HEK293T (cell line): Measurements from ENCODE around the gene NOVA2.
"Not testable (repeated sequence)": the region's sequence is repeated elsewhere in the genome, so short reads cannot be mapped to it uniquely, and the experiment has no call there.

Experiments
- CTCF ChIA-PET: fragments of 350-600 bp; formaldehyde crosslinking; extraction: SDS; loops from one replicate; lab custom pipeline; 2021; ENCODE audit warnings: antibody characterized with exemption, inconsistent platforms; lab: Yijun Ruan, JAX
- POLR2A ChIA-PET: fragments of 350-600 bp; formaldehyde crosslinking; extraction: SDS; loops from one replicate; lab custom pipeline; 2020; ENCODE audit warnings: antibody characterized with exemption, inconsistent platforms; lab: Yijun Ruan, JAX
- DNase-seq: peaks from one replicate; pipeline ENCODE4 v3.0.0; 2012; ENCODE audit warnings: mixed read lengths; ENCODE audit errors: extremely low spot score
- ARNT ChIP-seq: fragments of 450-650 bp; IDR thresholded peaks from 2 replicates; pipeline ENCODE4 v1.6.1; 2017; ENCODE audit warnings: mild to moderate bottlenecking
- BHLHE40 ChIP-seq: fragments of 450-650 bp; IDR thresholded peaks from 2 replicates; pipeline ENCODE4 v1.6.1; 2016; ENCODE audit warnings: mild to moderate bottlenecking, moderate library complexity, borderline replicate concordance
- CTBP1 ChIP-seq: fragments of 450-650 bp; IDR thresholded peaks from 2 replicates; pipeline ENCODE4 v1.6.1; 2016; ENCODE audit warnings: borderline replicate concordance
- ELF4 ChIP-seq: fragments of 450-650 bp; IDR thresholded peaks from 2 replicates; pipeline ENCODE4 v1.6.1; 2017; ENCODE audit warnings: antibody characterized with exemption
- FOXA1 ChIP-seq: fragments of 450-650 bp; IDR thresholded peaks from 2 replicates; pipeline ENCODE4 v1.6.1; 2016; ENCODE audit warnings: mild to moderate bottlenecking
- FOXK2 ChIP-seq: fragments of 450-650 bp; IDR thresholded peaks from 2 replicates; pipeline ENCODE4 v1.6.1; 2016; ENCODE audit warnings: mild to moderate bottlenecking
- FOXM1 ChIP-seq: fragments of 450-650 bp; IDR thresholded peaks from 2 replicates; pipeline ENCODE4 v1.6.1; 2017; ENCODE audit warnings: mild to moderate bottlenecking, borderline replicate concordance
- HDGF ChIP-seq: fragments of 450-650 bp; IDR thresholded peaks from 2 replicates; pipeline ENCODE4 v1.6.1; 2017; ENCODE audit warnings: antibody characterized with exemption, borderline replicate concordance
- L3MBTL2 ChIP-seq: fragments of 450-650 bp; conservative IDR thresholded peaks from 2 replicates; pipeline ENCODE4 v1.6.1; 2016; ENCODE audit warnings: mild to moderate bottlenecking
- LEF1 ChIP-seq: fragments of 450-650 bp; IDR thresholded peaks from 2 replicates; pipeline ENCODE4 v1.6.1; 2017; ENCODE audit warnings: mild to moderate bottlenecking, borderline replicate concordance
- NFRKB ChIP-seq: fragments of 450-650 bp; IDR thresholded peaks from 2 replicates; pipeline ENCODE4 v1.6.1; 2016; ENCODE audit warnings: mild to moderate bottlenecking, moderate library complexity
- SP1 ChIP-seq: fragments of 450-650 bp; IDR thresholded peaks from 2 replicates; pipeline ENCODE4 v1.6.1; 2017
- SUZ12 ChIP-seq: fragments of 450-650 bp; IDR thresholded peaks from 2 replicates; pipeline ENCODE4 v1.6.1; 2016; ENCODE audit warnings: mild to moderate bottlenecking
- TARDBP ChIP-seq: fragments of 450-650 bp; IDR thresholded peaks from 2 replicates; pipeline ENCODE4 v1.6.1; 2016
- ZNF384 ChIP-seq: fragments of 450-650 bp; IDR thresholded peaks from 2 replicates; pipeline ENCODE4 v1.6.1; 2016
- TF ChIP-seq, protein P1 (sequence below): fragments of 450-650 bp; IDR thresholded peaks from 2 replicates; pipeline ENCODE4 v1.6.1; 2016

Gene NOVA2

DNA sequence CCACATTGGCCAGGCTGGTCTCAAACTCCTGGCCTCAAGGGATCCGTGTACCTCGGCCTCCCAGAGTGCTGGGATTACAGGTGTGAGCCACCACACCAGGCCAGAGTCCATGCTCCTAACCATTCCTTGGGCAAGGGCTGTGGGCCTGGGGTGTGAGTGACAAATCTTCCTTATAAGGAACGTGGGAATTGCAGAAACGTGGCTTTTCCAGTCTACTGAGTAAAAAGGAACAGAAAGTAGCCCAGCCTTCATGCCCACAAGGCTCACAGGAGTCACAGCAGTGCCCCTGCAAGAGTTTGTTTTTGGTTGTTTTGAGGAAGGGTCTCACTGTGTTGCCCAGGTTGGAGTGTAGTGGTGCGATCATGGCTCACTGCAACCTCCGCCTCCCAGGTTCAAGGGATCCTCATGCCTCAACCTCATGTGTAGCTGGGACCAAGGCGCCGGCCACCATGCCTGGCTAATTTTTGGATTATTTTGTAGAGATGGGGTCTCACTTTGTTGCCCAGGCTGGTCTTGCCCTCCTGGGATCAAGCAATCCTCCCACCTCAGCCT, 76.3 kb downstream of the NOVA2 start:
- TF ChIP-seq CTBP1, result no peak
- TF ChIP-seq SUZ12, result no peak
- no peak for TF ChIP-seq FOXK2
- TF ChIP-seq FOXA1, result no peak
- TF ChIP-seq ZNF384, result no peak
- TF ChIP-seq ARNT, result no peak
- TF ChIP-seq ELF4, result no peak
- no peak for TF ChIP-seq FOXM1
- no peak for TF ChIP-seq TARDBP
- TF ChIP-seq LEF1, result no peak
- TF ChIP-seq SP1, result no peak
- TF ChIP-seq NFRKB, result no peak
- no peak for TF ChIP-seq BHLHE40
- no peak for TF ChIP-seq L3MBTL2
- no peak for TF ChIP-seq HDGF
- TF ChIP-seq, protein P1, sequence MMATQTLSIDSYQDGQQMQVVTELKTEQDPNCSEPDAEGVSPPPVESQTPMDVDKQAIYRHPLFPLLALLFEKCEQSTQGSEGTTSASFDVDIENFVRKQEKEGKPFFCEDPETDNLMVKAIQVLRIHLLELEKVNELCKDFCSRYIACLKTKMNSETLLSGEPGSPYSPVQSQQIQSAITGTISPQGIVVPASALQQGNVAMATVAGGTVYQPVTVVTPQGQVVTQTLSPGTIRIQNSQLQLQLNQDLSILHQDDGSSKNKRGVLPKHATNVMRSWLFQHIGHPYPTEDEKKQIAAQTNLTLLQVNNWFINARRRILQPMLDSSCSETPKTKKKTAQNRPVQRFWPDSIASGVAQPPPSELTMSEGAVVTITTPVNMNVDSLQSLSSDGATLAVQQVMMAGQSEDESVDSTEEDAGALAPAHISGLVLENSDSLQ, result no peak
- DNase-seq, result no peak
- ChIA-PET POLR2A (no interaction called here), CTCF (no interaction called here)

DNA sequence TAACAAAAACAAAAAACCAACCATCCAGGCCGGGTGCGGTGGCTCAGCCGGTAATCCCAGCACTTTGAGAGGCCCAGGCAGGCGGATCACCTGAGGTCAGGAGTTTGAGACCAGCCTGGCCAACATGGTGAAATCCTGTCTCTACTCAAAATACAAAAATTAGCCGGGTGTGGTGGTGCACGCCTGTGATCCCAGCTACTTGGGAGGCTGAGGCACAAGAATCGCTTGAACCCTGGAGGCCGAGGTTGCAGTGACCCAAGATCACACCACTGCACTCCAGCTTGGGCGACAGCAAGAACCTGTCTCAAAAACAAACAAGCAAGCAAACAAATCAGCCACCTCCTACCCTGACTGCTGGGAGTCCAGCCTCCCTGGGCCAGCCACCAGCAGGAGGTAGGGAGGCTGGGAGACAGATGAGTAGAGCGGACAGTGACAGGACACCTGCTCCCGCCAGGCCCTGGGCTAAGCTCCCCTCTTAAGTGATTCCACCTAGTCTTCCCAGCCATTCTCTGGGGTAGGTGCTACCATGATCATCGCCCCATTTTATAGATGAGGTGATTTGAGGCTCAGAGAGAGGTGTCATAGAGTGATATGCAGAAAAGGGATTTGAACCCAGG, 77.6 kb downstream of the NOVA2 start:
- DNase-seq, POLR2A ChIA-PET, CTCF ChIA-PET: not testable (repeated sequence)

DNA sequence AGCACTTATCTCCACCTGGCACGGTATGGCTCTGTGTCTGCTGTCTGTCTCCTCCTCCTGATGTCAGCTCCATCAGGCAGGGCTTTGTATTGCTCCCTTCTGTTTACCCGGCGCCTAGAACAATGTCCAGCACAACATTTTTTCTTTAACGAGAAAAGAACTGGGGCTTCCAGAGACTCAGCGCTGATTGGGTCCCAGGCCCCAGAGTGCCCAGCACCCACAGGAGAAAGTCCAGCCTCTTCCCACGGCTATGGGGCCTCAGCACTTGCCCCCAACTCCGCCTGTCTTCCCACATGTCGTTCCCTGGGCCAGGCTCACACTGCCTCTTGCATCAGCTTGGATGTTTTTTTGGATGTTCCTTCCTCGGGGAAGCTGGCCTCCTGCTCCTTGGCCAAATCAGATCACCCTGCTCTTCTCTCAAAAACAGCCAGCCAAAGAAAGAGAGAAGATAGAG, 78.1 kb downstream of the NOVA2 start:
- POLR2A ChIA-PET, result no interaction called here
- CTCF ChIA-PET, result no interaction called here
- TF ChIP-seq FOXA1 (no peak), SUZ12 (no peak), L3MBTL2 (no peak), HDGF (no peak), TARDBP (no peak), FOXK2 (no peak), BHLHE40 (no peak), FOXM1 (no peak), NFRKB (no peak), LEF1 (no peak), SP1 (no peak), ELF4 (no peak), ZNF384 (no peak), ARNT (no peak), CTBP1 (no peak)
- TF ChIP-seq, protein P1, result no peak
- no peak for DNase-seq

DNA sequence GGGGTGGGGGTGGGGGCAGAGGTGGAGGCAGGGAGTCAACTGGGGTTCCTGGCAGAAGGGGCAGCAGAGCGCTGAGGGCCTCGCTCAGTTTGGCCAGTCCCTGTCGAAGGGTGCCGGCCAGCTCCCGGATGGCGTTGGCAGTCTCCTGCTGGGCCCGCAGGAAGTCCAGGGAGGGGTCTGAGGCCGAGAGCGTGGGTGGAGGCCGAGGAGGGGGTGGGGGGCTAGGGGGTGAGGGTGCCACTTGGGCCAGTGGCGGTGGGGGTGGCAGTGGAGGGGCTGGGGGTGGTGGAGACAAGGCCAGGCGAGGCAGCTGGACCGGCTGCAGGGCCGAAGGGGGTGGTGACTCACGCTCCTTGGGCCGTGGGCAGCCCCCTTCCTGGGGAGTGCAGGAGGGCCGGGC, 82.8 kb downstream of the NOVA2 start:
- DNase-seq, result no peak
- CTCF ChIA-PET, result no interaction called here
- TF ChIP-seq SP1 (no peak), FOXA1 (no peak), L3MBTL2 (no peak), FOXK2 (no peak), CTBP1 (no peak), HDGF (no peak), LEF1 (no peak), ZNF384 (no peak)
- POLR2A ChIA-PET, result interaction anchor here (3.1 kb wide), 1 partner anchor 12 kb away, joined by 19 read pairs; the partner anchor contains the start of gene MYPOP

DNA sequence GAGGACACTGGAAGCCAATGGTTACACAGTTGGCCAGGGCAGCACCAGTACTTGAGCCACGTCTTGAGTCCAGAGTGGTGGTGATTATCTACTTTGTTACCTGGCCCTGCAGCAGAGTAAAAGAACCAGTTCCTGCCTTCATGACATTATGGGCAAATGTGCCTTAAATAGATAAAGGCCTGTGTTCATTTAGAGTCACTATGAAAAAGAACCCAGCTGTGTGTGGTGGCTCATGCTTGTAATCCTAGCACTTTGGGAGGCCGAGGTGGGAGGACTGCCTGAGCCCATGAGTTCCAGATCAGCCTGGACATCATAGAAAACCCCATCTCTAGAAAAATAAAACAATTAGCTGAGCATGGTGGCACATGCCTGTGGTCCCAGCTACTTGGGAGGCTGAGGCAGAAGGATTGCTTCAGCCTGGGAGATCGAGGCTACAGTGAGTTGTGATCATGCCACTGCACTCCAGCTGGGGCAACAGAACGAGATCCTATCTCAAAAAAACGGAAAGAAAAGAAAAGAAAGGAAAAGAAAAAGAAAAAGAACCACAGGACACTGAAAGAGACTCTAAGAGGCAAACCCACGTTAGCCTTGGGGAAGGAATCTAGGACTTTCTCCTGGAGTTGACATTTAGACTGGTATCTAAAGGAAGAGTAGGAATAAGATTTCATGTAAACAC, 84.3 kb downstream of the NOVA2 start:
- TF ChIP-seq ARNT (no peak), FOXM1 (no peak), NFRKB (no peak), ZNF384 (no peak), L3MBTL2 (no peak), SUZ12 (no peak), CTBP1 (no peak), HDGF (no peak), ELF4 (no peak), FOXA1 (no peak), FOXK2 (no peak), SP1 (no peak), LEF1 (no peak), TARDBP (no peak), BHLHE40 (no peak)
- TF ChIP-seq, protein P1, result no peak
- POLR2A ChIA-PET, result interaction anchor here (3.1 kb wide), 1 partner anchor 13 kb away, joined by 19 read pairs; the partner anchor contains the start of gene MYPOP
- CTCF ChIA-PET, result no interaction called here
- DNase-seq, result no peak

DNA sequence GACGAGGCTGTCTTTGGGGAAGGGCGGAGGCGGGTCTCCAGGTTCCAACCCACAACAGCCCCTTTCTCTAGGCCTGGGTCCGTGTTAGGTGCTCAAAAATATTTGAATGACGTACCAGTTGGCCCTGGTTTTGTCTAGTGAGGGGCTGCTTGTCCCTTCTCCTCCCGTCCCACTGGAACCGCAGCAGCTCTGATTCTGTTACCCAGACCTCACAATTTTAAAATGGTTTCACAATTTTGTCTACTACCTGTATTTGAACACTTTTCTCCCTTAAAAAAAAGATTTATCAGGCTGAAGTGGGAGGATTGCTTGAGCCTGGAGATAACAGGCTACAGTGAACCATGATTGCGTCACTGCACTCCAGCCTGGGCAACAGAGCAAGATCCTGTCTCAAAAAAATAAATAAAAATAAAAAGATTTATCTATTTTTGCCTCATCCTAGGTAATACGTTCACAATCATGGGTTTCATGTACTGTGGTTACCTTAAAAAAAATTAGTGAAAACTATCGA, 86.4 kb downstream of the NOVA2 start:
- ChIA-PET POLR2A (interaction anchor here (1.4 to 3.0 kb wide), 2 partner anchors 15 to 118 kb away, joined by 5 to 34 read pairs; partner anchors contain the start of genes MYPOP and SIX5), CTCF (interaction anchor here (1.4 kb wide), 1 partner anchor 16 kb away, joined by 3 read pairs; no protein-coding TSS in a partner anchor)
- no peak for DNase-seq

More for the DNA sequence above, 86.4 kb downstream of the NOVA2 start:
- no peak for TF ChIP-seq HDGF
- TF ChIP-seq SUZ12, result no peak
- TF ChIP-seq ELF4, result no peak
- TF ChIP-seq, protein P1, result no peak
- no peak for TF ChIP-seq L3MBTL2
- TF ChIP-seq BHLHE40, result no peak
- no peak for TF ChIP-seq LEF1
- TF ChIP-seq FOXA1, result no peak
- TF ChIP-seq ZNF384, result no peak
- no peak for TF ChIP-seq TARDBP
- no peak for TF ChIP-seq ARNT
- no peak for TF ChIP-seq FOXK2
- TF ChIP-seq CTBP1, result no peak
- no peak for TF ChIP-seq FOXM1
- no peak for TF ChIP-seq SP1
- TF ChIP-seq NFRKB, result no peak
